ENCODE results near the gene OCEL1.

OCEL1 gene

GRCh38 chr19:17229890-17230289, 3.9 kb downstream of the OCEL1 start:
- DNase-seq (ENCODE audit: low read depth): no peak
- H3K4me3 ChIP-seq (ENCODE audit: control insufficient read depth, low read depth, low read length): no peak overlapping the region
- no peak for TF ChIP-seq CTCF (conservative IDR thresholded peaks at IDR 0.05; ENCODE audit: control insufficient read depth, insufficient read depth, low read depth, low read length)

GRCh38 chr19:17232258-17232657, 6.2 kb downstream of the OCEL1 start:
- no peak for DNase-seq (ENCODE audit: low read depth)
- TF ChIP-seq CTCF (conservative IDR thresholded peaks at IDR 0.05; ENCODE audit: control insufficient read depth, insufficient read depth, low read depth, low read length): no peak
- H3K4me3 ChIP-seq (ENCODE audit: control insufficient read depth, low read depth, low read length): no peak overlapping the region

GRCh38 chr19:17234911-17235299, 8.9 kb downstream of the OCEL1 start:
- peak; percentile 48 for DNase-seq (ENCODE audit: low read depth)
- no peak for TF ChIP-seq CTCF (conservative IDR thresholded peaks at IDR 0.05; ENCODE audit: control insufficient read depth, insufficient read depth, low read depth, low read length)

GRCh38 chr19:17235300-17235970, 9.4 kb downstream of the OCEL1 start:
- DNase-seq (ENCODE audit: low read depth): peak; percentile 66
- peak; percentile 20 for TF ChIP-seq CTCF (conservative IDR thresholded peaks at IDR 0.05; ENCODE audit: control insufficient read depth, insufficient read depth, low read depth, low read length)
- peak overlapping the region; percentile 56 for H3K4me3 ChIP-seq (ENCODE audit: control insufficient read depth, low read depth, low read length)

More at GRCh38 chr19:17234911-17235299, 8.9 kb downstream of the OCEL1 start:
- peak overlapping the region; percentile 56 for H3K4me3 ChIP-seq (ENCODE audit: control insufficient read depth, low read depth, low read length)

- DNase-seq (ENCODE audit: low read depth): peak; percentile 44
- H3K4me3 ChIP-seq (ENCODE audit: control insufficient read depth, low read depth, low read length): peak overlapping the region; percentile 56
Measured at GRCh38 chr19:17235971-17236777, 10.1 kb downstream of the OCEL1 start.

More at GRCh38 chr19:17235971-17236777, 10.1 kb downstream of the OCEL1 start:
- TF ChIP-seq CTCF (conservative IDR thresholded peaks at IDR 0.05; ENCODE audit: control insufficient read depth, insufficient read depth, low read depth, low read length): no peak

Data from fibroblast of mammary gland (primary cell).